HG03045 (cell line): ENCODE results near the gene TMBIM1.
"Not testable (repeated sequence)": the region's sequence is repeated elsewhere in the genome, so short reads cannot be mapped to it uniquely, and the experiment has no call there.

Source experiments
- ATAC-seq: cut with Tn5 transposase; IDR thresholded peaks from one replicate; pipeline ENCODE4 v1.9.1; 2021; ENCODE audit warnings: mild to moderate bottlenecking, moderate library complexity; ENCODE audit not compliant: unreplicated experiment

TMBIM1 gene

GRCh38 chr2:218319813-218320365 lies 27.6 kb upstream of the TMBIM1 start:
- no peak for ATAC-seq

- ATAC-seq: no peak
Measured at GRCh38 chr2:218318241-218318640, 25.9 kb upstream of the TMBIM1 start.

- no peak for ATAC-seq
Measured at GRCh38 chr2:218317835-218318234, 25.5 kb upstream of the TMBIM1 start.

- ATAC-seq: no peak
Measured at GRCh38 chr2:218317303-218317630, 25.0 kb upstream of the TMBIM1 start.

GRCh38 chr2:218315397-218315796 lies 23.1 kb upstream of the TMBIM1 start:
- ATAC-seq: no peak

GRCh38 chr2:218314764-218315163 lies 22.5 kb upstream of the TMBIM1 start:
- ATAC-seq: not testable (repeated sequence)

- ATAC-seq: no peak
Measured at GRCh38 chr2:218313356-218313755, 21.1 kb upstream of the TMBIM1 start.

- no peak for ATAC-seq
Measured at GRCh38 chr2:218312267-218312756, 20.0 kb upstream of the TMBIM1 start.

GRCh38 chr2:218311541-218312266 lies 19.4 kb upstream of the TMBIM1 start:
- ATAC-seq: not testable (repeated sequence)

- ATAC-seq: no peak
Measured at GRCh38 chr2:218310853-218311540, 18.7 kb upstream of the TMBIM1 start.

- ATAC-seq: no peak
Measured at GRCh38 chr2:218307415-218308090, 15.2 kb upstream of the TMBIM1 start.

GRCh38 chr2:218306184-218306920 lies 14.0 kb upstream of the TMBIM1 start:
- ATAC-seq: no peak

GRCh38 chr2:218305383-218305782 lies 13.1 kb upstream of the TMBIM1 start:
- no peak for ATAC-seq

- peak; percentile 67 for ATAC-seq
Measured at GRCh38 chr2:218301176-218301819, 9.0 kb upstream of the TMBIM1 start.

- ATAC-seq: no peak
Measured at GRCh38 chr2:218300141-218300540, 7.8 kb upstream of the TMBIM1 start.

GRCh38 chr2:218298314-218298875 lies 6.1 kb upstream of the TMBIM1 start:
- ATAC-seq: no peak

- ATAC-seq: no peak
Measured at GRCh38 chr2:218296847-218297246, 4.5 kb upstream of the TMBIM1 start.

GRCh38 chr2:218296200-218296599 lies 3.9 kb upstream of the TMBIM1 start:
- no peak for ATAC-seq

- ATAC-seq: no peak
Measured at GRCh38 chr2:218295029-218295428, 2.7 kb upstream of the TMBIM1 start.

- no peak for ATAC-seq
Measured at GRCh38 chr2:218294430-218295022, 2.2 kb upstream of the TMBIM1 start.
